DOHH2 (cell line): ENCODE measurements around the gene UFD1.

Source experiments
- H3F3A ChIP-seq: fragments of 200-600 bp; sonication (generic), shearing (Covaris generic); 2 replicates; pipeline ENCODE4 v1.6.0; 2016; ENCODE audit warnings: antibody characterized with exemption, mild to moderate bottlenecking; ENCODE audit not compliant: control insufficient read depth, insufficient read depth
- H3K27ac ChIP-seq: fragments of 200-600 bp; sonication (generic); 2 replicates; pipeline ENCODE4 v1.5.1; 2014; ENCODE audit warnings: low read depth, mild to moderate bottlenecking, low read length, moderate library complexity
- H3K27me3 ChIP-seq: fragments of 200-600 bp; sonication (generic); 2 replicates; pipeline ENCODE4 v1.6.1; 2014; ENCODE audit warnings: mild to moderate bottlenecking, low read length, mixed read lengths; ENCODE audit not compliant: control insufficient read depth
- H3K36me3 ChIP-seq: fragments of 200-600 bp; sonication (generic); 2 replicates; pipeline ENCODE4 v1.6.1; 2014; ENCODE audit warnings: mild to moderate bottlenecking, low read length, moderate library complexity, mixed read lengths; ENCODE audit not compliant: control insufficient read depth
- H3K4me1 ChIP-seq: fragments of 200-600 bp; sonication (generic); 2 replicates; pipeline ENCODE4 v1.6.1; 2014; ENCODE audit warnings: mild to moderate bottlenecking, low read length, mixed read lengths; ENCODE audit not compliant: control insufficient read depth
- H3K4me2 ChIP-seq: fragments of 200-600 bp; sonication (generic); 2 replicates; pipeline ENCODE4 v1.6.0; 2014; ENCODE audit warnings: mild to moderate bottlenecking, low read length, moderate library complexity
- H3K4me3 ChIP-seq: fragments of 200-600 bp; sonication (generic); 2 replicates; pipeline ENCODE4 v1.5.1; 2014; ENCODE audit warnings: mild to moderate bottlenecking, low read length, mixed read lengths
- H3K79me2 ChIP-seq: fragments of 200-600 bp; sonication (generic); 2 replicates; pipeline ENCODE4 v1.6.1; 2014; ENCODE audit warnings: mild to moderate bottlenecking, low read length, mixed read lengths; ENCODE audit not compliant: control insufficient read depth
- H3K9me2 ChIP-seq: fragments of 200-600 bp; sonication (generic); replicated peaks from 2 replicates; pipeline ENCODE4 v1.6.1; 2014; ENCODE audit warnings: mild to moderate bottlenecking, low read length, mixed read lengths; ENCODE audit not compliant: control insufficient read depth
- H3K9me3 ChIP-seq: fragments of 200-600 bp; sonication (generic); 2 replicates; pipeline ENCODE4 v1.6.1; 2014; ENCODE audit warnings: antibody characterized with exemption, low read length, mixed read lengths; ENCODE audit not compliant: control insufficient read depth, insufficient read depth
- H4K20me1 ChIP-seq: fragments of 200-600 bp; sonication (generic); 2 replicates; pipeline ENCODE4 v1.6.0; 2014; ENCODE audit warnings: low read depth, mild to moderate bottlenecking, antibody characterized with exemption, low read length, moderate library complexity; ENCODE audit not compliant: control insufficient read depth, insufficient read depth
- EZH2phosphoT487 ChIP-seq: fragments of 200-600 bp; sonication (generic); IDR thresholded peaks from 2 replicates; pipeline ENCODE4 v1.6.1; 2017; ENCODE audit warnings: borderline replicate concordance, mild to moderate bottlenecking, antibody characterized with exemption, low read length, moderate library complexity, mixed read lengths
- TF ChIP-seq, protein P1 (sequence below): fragments of 200-600 bp; sonication (generic); IDR thresholded peaks from one replicate; pipeline ENCODE4 v1.5.1; 2014; ENCODE audit warnings: antibody characterized with exemption, mild to moderate bottlenecking, low read depth, low read length; ENCODE audit not compliant: poor library complexity, severe bottlenecking

Gene UFD1

DNA sequence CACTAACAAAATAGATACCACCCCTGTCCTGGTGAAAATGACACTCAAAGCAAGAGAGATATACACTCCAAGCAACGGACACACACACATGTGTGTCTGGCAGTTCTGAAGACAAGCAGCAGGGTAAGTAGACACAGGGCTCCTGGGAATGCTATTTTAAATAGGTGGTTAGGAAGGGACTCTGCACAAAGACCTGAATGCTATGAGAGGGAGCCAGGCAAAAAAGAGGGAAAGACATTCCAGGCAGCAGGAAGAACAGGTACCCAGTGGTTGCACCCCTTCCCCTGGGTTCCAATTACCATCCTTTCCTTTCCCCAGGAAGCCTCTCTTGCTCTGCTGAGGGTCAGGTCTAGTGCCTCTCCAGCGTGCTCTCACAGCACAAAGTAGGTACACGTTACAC, 3.0 kb downstream of the UFD1 start:
- TF ChIP-seq, protein P1, sequence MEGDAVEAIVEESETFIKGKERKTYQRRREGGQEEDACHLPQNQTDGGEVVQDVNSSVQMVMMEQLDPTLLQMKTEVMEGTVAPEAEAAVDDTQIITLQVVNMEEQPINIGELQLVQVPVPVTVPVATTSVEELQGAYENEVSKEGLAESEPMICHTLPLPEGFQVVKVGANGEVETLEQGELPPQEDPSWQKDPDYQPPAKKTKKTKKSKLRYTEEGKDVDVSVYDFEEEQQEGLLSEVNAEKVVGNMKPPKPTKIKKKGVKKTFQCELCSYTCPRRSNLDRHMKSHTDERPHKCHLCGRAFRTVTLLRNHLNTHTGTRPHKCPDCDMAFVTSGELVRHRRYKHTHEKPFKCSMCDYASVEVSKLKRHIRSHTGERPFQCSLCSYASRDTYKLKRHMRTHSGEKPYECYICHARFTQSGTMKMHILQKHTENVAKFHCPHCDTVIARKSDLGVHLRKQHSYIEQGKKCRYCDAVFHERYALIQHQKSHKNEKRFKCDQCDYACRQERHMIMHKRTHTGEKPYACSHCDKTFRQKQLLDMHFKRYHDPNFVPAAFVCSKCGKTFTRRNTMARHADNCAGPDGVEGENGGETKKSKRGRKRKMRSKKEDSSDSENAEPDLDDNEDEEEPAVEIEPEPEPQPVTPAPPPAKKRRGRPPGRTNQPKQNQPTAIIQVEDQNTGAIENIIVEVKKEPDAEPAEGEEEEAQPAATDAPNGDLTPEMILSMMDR: no peak
- no peak for TF ChIP-seq EZH2phosphoT487
- H3K36me3 ChIP-seq: peaks cover 66% of the 10 kb centered on the region
- H3K79me2 ChIP-seq: peaks cover 70% of the 10 kb centered on the region
- no peaks in the 10 kb centered on the region for H3F3A ChIP-seq
- no peak overlapping the region for H3K4me2 ChIP-seq
- H3K9me2 ChIP-seq: no peaks in the 10 kb centered on the region
- peaks cover 17% of the 10 kb centered on the region; the same call in 1 of the 2 replicates for H4K20me1 ChIP-seq
- H3K4me1 ChIP-seq: peaks cover 18% of the 10 kb centered on the region
- H3K27ac ChIP-seq: no peak overlapping the region
- H3K4me3 ChIP-seq: no peak overlapping the region
- H3K27me3 ChIP-seq: no peaks in the 10 kb centered on the region
- H3K9me3 ChIP-seq: no peaks in the 10 kb centered on the region

DNA sequence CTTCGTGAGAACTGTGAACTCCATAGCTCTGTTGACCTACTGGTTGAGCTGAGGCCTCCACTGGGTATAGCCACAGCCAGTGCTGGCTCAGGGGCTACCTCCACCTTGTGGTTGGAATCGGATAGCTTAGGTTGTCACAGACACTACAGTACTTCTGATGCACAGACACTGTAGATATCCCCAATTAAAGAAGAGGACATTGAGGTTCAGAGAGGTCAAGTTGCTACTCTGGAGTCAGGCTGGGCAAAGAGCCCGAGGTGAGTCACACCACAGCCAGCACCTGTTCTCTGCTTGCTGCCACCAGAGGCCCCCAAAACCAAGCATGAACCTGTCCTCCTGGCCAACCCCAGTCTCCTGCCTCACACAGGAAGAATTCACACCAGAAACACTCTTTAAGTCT, 5.4 kb downstream of the UFD1 start:
- peaks cover 76% of the 10 kb centered on the region for H3K36me3 ChIP-seq
- TF ChIP-seq, protein P1: no peak
- TF ChIP-seq EZH2phosphoT487: no peak

DNA sequence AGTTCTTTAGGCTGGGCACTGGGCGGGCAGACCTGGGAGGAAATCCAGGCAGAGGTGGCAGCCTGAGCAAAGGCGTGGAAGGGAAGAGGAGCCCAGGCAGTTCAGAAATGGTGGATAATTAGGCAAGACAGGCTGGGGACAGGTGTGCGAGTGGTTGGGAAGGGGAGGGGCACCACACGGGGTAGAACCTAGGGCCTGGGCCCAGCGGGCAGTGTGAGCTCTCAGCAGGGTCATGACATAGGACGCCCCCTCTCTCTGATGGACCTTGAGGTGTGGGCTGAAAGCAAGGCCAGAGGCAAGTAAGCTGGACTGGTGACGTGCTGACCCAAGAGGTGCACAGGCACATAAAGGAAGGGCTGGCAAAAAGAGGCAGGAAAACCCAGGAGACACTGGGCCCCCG, 6.8 kb downstream of the UFD1 start:
- no peak for TF ChIP-seq EZH2phosphoT487
- TF ChIP-seq, protein P1: no peak
- H3K79me2 ChIP-seq: peaks cover 39% of the 10 kb centered on the region

More for the DNA sequence above, 5.4 kb downstream of the UFD1 start:
- H3K79me2 ChIP-seq: peaks cover 53% of the 10 kb centered on the region
- H3F3A ChIP-seq: no peaks in the 10 kb centered on the region
- H3K27ac ChIP-seq: no peak overlapping the region
- H3K9me3 ChIP-seq: no peaks in the 10 kb centered on the region
- no peak overlapping the region for H3K4me3 ChIP-seq
- peaks cover 11% of the 10 kb centered on the region; the same call in 1 of the 2 replicates for H4K20me1 ChIP-seq
- H3K27me3 ChIP-seq: no peaks in the 10 kb centered on the region
- no peaks in the 10 kb centered on the region for H3K9me2 ChIP-seq
- peaks cover 11% of the 10 kb centered on the region for H3K4me1 ChIP-seq
- no peak overlapping the region for H3K4me2 ChIP-seq

More for the DNA sequence above, 6.8 kb downstream of the UFD1 start:
- no peak overlapping the region for H3K4me2 ChIP-seq
- H3K4me3 ChIP-seq: no peak overlapping the region
- no peaks in the 10 kb centered on the region for H3K9me3 ChIP-seq
- no peaks in the 10 kb centered on the region for H3K9me2 ChIP-seq
- H3K27ac ChIP-seq: no peak overlapping the region
- H3F3A ChIP-seq: no peaks in the 10 kb centered on the region
- peaks cover 88% of the 10 kb centered on the region for H3K36me3 ChIP-seq
- H4K20me1 ChIP-seq: peaks cover 6% of the 10 kb centered on the region; the same call in 1 of the 2 replicates
- no peaks in the 10 kb centered on the region for H3K27me3 ChIP-seq
- peaks cover 3% of the 10 kb centered on the region for H3K4me1 ChIP-seq
